Measurements from ENCODE around the gene NOL11. TPM values are rescaled to one million over a fixed set of nuclear protein-coding genes. Genes with fewer than 3 reads are reported as not detected.
A peak's percentile ranks its signal among the peaks of the same experiment; 100 is the strongest.
"Not testable (repeated sequence)": the region's sequence is repeated elsewhere in the genome, so short reads cannot be mapped to it uniquely, and the experiment has no call there.

Gene NOL11
- polyA plus RNA-seq, 6 donors from 2014 or later, result 22.6 to 34.2 (median 27.7) TPM

DNA sequence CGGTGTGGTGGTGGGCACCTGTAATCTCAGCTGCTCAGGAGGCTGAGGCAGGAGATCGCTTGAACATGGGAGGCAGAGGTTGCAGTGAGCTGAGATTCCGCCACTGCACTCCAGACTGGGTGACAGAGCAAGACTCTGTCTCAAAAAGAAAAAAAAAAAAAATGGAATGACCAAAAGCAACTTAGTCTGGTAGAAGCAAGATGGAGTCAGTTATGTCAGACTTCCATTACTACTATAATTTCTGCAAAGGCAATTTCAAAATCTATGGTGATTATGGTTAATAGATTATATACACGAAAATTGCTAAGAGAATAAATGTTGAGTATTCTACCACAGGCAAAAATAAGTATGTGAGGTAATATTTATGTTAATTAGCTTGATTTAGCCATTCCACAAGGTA is 32.3 kb downstream of the NOL11 start:
- Mint-ChIP-seq H3K27ac (no peak overlapping the region), H3K9me3 (peaks cover 0 to 9% (median 0%) of the 10 kb centered on the region in 7 donors), H3K4me1 (peaks cover 0 to 7% (median 4%) of the 10 kb centered on the region in 3 donors), H3K36me3 (peaks cover 10 to 15% of the 10 kb centered on the region in 2 donors), H3K27me3 (no peaks in the 10 kb centered on the region), H3K4me3 (no peak overlapping the region)
- DNase-seq (no peak), ATAC-seq (ENCODE audit: low read depth in 2 of 2) (no peak)

DNA sequence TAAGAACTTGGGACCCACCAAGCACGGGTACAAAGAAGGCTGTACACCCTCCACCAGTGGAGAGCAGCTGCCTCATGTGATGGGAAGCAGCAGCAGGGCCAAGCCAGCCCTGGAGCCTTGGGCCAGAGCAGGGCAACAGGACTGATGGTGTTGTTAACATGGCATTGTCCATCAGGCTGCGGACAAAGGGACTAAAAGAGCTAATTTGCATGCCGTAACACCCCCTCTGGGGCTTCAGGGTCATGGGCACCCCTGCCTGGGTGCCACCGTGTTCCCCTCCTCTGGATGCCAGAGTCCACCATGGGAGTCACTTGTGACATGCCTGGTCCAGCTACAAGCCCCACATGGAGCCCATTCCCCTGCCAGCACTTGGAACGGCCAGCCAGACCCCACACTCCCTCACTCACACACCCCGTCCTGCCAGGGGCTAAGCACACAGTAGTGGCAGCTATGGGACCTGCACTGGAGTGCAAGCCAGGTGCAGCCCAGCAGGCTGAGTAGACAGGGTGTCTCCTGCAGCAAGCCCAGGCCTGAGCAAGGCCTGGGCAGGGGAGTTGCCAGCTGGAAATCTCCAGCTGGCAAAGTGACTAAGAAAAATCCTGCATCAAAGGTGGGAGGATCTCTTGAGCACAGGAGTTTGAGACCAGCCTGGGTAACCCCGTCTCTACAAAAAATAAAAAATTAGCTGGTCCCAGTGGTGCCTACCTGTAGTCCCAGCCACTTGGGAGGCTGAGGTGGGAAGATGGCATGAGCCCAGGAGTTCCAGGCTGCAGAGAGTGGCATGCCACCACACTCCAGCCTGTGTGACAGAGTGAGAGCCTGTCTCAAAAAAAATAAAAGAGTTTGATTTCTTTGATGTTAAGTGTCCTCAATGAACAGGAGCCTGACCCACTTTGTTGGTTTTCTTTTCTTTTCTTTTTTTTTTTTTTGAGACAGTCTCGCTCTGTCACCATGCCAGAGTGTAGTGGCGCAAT is 33.7 kb downstream of the NOL11 start:
- ATAC-seq (ENCODE audit: low read depth in 2 of 2) (no peak), DNase-seq (no peak)
- no peak overlapping the region for H3K27ac Mint-ChIP-seq
- H3K4me3 Mint-ChIP-seq, result no peak overlapping the region
- H3K36me3 Mint-ChIP-seq, result peaks cover 15% of the 10 kb centered on the region in 2 donors
- peaks cover 0 to 8% (median 7%) of the 10 kb centered on the region in 3 donors for H3K4me1 Mint-ChIP-seq
- H3K27me3 Mint-ChIP-seq, result no peaks in the 10 kb centered on the region
- peaks cover 0 to 9% (median 0%) of the 10 kb centered on the region in 7 donors for H3K9me3 Mint-ChIP-seq

DNA sequence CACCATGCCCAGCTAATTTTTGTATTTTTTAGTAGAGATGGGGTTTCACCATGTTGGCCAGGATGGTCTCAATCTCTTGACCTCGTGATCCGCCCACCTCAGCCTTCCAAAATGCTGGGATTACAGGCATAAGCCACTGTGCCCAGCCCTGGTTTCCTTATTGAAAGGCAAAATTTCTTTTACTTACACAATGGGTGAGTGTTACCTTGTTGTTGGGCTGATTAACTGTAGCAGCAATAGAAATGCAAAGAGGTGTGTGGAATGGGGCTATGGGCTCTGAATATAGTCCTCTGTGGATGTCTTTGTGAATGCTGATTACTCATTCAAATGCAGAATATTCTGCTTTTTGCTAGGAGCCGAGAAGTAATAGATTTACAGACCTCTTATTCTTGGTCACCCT is 34.4 kb downstream of the NOL11 start:
- peaks cover 15 to 17% of the 10 kb centered on the region in 2 donors for H3K36me3 Mint-ChIP-seq

DNA sequence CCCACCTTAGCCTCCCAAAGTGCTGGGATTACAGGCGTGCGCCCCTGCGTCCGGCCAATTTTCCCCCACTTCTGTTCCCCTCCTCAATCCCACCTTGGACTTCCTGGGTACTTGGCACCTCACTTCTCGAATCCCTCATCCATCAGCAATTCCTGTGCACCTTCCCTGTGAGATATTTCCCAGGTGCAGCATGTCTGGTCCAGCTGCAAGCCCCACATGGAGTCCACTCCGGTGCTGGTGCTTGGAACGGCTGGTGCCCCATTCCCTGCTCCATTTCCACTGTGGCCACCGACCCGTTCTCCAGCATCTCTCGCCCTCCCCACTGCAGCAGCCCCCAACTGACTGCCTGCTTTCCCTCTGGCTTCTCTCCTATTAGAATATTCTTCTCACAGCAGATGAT is 35.3 kb downstream of the NOL11 start:
- H3K27ac Mint-ChIP-seq, result peak overlapping the region in 2 of 6 donors; percentile 40 to 86
- H3K9me3 Mint-ChIP-seq, result peaks cover 0 to 9% (median 0%) of the 10 kb centered on the region in 7 donors
- no peaks in the 10 kb centered on the region for H3K27me3 Mint-ChIP-seq
- peaks cover 0 to 4% (median 0%) of the 10 kb centered on the region in 3 donors for H3K4me1 Mint-ChIP-seq
- H3K36me3 Mint-ChIP-seq, result peaks cover 15 to 17% of the 10 kb centered on the region in 2 donors
- H3K4me3 Mint-ChIP-seq, result no peak overlapping the region
- ATAC-seq (ENCODE audit: low read depth in 2 of 2) (no peak), DNase-seq (no peak)

More for the DNA sequence above, 34.4 kb downstream of the NOL11 start:
- H3K4me3 Mint-ChIP-seq; H3K4me1 Mint-ChIP-seq; H3K27me3 Mint-ChIP-seq; ATAC-seq (ENCODE audit: low read depth in 2 of 2); H3K9me3 Mint-ChIP-seq; DNase-seq: not testable (repeated sequence)
- H3K27ac Mint-ChIP-seq, result peak overlapping the region in 1 of 6 donors; percentile 54

DNA sequence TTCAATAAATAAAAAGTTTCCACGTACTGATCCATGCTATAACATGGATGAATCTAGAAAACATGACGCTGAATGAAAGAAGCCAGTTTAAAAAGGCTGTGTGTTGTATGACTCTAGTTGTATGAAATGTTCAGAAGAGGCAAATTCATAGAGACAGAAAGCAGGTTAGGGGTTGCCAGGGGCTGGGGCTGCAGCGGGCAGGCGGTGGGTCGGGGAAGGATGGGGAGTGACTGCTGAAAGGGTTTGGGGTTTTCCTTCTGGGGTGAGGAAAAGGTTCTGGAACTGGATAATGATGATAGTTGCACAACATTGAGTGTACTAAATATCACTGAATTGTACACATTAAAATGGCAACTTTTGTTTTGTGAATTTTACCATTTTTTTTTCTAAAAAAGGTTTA is 36.3 kb downstream of the NOL11 start:
- Mint-ChIP-seq H3K4me3 (no peak overlapping the region), H3K4me1 (peaks cover 0 to 4% (median 0%) of the 10 kb centered on the region in 3 donors), H3K36me3 (peaks cover 13 to 15% of the 10 kb centered on the region in 2 donors), H3K9me3 (peaks cover 0 to 9% (median 0%) of the 10 kb centered on the region in 7 donors), H3K27me3 (no peaks in the 10 kb centered on the region), H3K27ac (peak overlapping the region in 1 of 6 donors; percentile 77)
- DNase-seq (no peak), ATAC-seq (ENCODE audit: low read depth in 2 of 2) (no peak)

DNA sequence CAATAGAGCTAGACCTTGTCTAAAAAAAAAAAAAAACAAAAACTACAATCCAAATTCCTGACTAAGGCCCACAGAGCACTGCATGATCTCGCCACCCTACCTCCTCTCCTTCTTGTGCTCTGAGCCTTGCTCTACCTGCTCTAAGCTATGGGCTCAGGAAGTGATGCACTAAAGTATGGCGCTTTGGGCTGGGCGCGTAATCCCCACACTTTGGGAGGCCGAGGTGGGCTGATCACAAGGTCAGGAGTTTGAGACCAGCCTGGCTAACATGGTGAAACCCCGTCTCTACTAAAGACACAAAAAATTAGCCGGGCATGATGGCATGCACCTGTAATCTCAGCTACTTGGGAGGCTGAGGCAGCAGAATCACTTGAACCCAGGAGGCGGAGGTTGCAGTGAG is 37.0 kb downstream of the NOL11 start:
- Mint-ChIP-seq H3K36me3 (peaks cover 13 to 15% of the 10 kb centered on the region in 2 donors), H3K27ac (peak overlapping the region in 1 of 6 donors; percentile 45)
- not testable (repeated sequence) for DNase-seq; H3K4me3 Mint-ChIP-seq; H3K27me3 Mint-ChIP-seq; H3K9me3 Mint-ChIP-seq; H3K4me1 Mint-ChIP-seq; ATAC-seq (ENCODE audit: low read depth in 2 of 2)

DNA sequence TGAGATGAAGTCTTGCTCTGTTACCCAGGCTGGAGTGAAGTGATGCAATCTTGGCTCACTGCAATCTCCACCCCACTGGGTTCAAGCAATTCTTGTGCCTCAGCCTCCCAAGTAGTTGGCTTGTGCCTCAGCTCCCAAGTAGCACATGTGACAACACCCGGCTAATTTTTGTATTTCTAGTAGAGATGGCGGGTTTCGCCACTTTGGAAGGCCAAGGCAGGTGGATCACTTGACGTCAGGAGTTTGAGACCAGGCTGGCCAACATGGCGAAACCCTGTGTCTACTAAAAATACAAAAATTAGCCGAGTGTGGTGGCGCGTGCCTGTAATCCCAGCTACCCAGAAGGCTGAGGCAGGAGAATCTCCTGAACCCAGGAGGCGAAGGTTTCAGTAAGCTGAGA is 39.0 kb downstream of the NOL11 start:
- H3K36me3 Mint-ChIP-seq; H3K27ac Mint-ChIP-seq; ATAC-seq (ENCODE audit: low read depth in 2 of 2); DNase-seq; H3K4me3 Mint-ChIP-seq; H3K27me3 Mint-ChIP-seq; H3K9me3 Mint-ChIP-seq; H3K4me1 Mint-ChIP-seq: not testable (repeated sequence)

DNA sequence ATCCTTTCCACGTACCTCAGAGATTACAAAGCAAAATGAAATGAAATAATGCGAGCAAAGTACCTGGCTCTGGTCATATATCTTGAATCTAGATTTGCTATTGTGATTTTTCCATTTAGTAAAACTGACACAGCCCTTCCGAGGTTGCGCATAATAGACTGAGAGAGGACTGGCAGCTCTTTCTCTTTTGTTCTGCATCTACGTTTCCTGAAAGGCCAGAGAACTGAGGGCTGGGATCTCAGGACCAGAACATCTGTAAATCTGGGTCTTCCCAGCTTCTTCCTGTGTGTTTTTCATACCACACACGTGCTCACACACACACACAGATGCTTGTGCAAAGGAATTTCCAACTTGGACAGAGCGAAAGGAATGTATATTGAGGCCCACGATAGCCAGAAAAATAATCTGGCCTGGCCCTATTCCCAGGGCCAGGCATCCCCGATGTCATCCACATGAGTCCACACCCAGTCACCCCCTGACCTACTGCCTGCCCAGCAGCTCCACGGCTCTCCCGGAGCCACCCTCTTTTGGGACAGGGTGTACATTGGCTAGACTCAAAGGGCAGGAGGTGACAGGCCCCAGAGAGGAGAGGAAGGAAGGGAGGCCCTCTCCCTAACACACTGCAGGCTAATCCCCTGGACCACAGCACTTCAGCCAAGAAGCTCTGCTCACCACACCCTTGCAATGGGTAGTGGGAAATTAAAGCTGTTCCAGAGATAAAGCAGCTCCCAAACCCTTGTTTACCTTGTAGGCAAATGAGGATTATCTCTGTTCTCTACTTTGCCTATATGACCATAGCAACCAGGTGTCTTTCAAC is 41.8 kb downstream of the NOL11 start:
- Mint-ChIP-seq H3K4me3 (no peak overlapping the region), H3K27ac (peak overlapping the region in 1 of 6 donors; percentile 6), H3K27me3 (no peaks in the 10 kb centered on the region), H3K9me3 (no peaks in the 10 kb centered on the region), H3K4me1 (peaks cover 0 to 4% (median 0%) of the 10 kb centered on the region in 3 donors), H3K36me3 (peaks cover 0 to 7% of the 10 kb centered on the region in 2 donors)
- DNase-seq (no peak), ATAC-seq (ENCODE audit: low read depth in 2 of 2) (no peak)

DNA sequence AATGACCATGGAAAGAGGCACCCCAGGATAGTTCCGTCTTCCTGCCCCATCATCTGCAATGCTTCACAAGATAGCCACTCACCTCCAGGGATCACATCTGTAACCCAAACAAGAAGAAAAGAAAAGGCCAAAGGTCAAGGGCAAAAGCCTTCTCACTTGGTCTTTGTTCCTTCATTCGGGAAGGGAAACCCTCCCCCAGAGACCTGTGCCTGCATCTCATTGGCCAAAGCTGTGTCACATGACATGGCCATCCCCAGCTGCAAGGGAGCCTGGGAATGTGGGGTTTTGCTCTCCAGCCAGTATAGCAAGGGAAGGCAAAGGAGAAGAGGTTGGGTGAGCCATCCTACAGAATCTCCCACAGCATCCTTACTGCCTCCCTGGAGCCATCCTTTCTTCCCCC is 47.9 kb downstream of the NOL11 start:
- no peak overlapping the region for H3K4me3 Mint-ChIP-seq
- DNase-seq (no peak), ATAC-seq (ENCODE audit: low read depth in 2 of 2) (no peak)
- peaks cover 0 to 6% (median 4%) of the 10 kb centered on the region in 3 donors for H3K4me1 Mint-ChIP-seq
- H3K9me3 Mint-ChIP-seq, result peaks cover 0 to 2% (median 0%) of the 10 kb centered on the region in 7 donors
- no peak overlapping the region for H3K27ac Mint-ChIP-seq
- H3K36me3 Mint-ChIP-seq, result no peaks in the 10 kb centered on the region
- no peaks in the 10 kb centered on the region for H3K27me3 Mint-ChIP-seq

DNA sequence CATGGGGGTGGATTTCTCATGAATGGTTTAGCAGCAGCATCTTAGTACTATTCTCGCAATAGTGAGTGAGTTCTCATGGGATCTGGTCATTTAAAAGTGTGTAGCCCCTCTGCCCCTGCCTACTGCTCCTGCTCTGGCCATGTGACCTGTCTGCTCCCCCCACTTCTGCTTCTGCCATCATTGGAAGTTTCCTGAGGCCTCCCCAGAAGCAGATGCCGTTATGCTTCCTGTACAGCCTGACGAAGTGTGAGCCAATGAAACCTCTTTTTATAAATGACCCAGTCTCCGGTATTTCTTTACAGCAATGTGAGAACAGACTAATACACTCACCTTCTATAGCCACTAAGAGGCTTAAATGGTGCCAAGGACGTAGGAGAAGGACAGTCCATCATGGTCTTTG is 51.5 kb downstream of the NOL11 start:
- no peak for DNase-seq
- peaks cover 0 to 6% (median 4%) of the 10 kb centered on the region in 3 donors for H3K4me1 Mint-ChIP-seq
- H3K4me3 Mint-ChIP-seq, result no peak overlapping the region
- H3K9me3 Mint-ChIP-seq, result peaks cover 0 to 2% (median 0%) of the 10 kb centered on the region in 7 donors
- peak overlapping the region in 1 of 6 donors; percentile 93 for H3K27ac Mint-ChIP-seq
- no peaks in the 10 kb centered on the region for H3K36me3 Mint-ChIP-seq
- no peaks in the 10 kb centered on the region for H3K27me3 Mint-ChIP-seq
- no peak for ATAC-seq (ENCODE audit: low read depth in 2 of 2)

DNA sequence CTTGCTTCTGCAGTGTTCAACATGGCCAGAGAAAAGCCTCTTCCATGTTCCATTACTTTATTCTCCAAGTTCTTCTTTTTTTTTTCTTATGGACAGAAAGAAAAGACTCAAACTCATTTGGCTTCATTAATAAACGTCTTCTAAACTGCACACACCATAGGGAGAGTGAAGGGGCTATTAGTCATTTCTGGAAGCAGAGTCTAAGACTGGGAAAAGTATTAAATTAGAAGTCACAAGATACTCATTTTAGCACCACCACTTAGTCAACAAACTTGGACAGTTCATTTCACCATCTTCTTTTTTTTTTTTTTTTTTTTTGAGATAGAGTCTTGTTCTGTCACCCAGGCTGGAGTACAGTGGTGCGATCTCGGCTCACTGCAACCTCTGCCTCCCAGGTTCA is 52.8 kb downstream of the NOL11 start:
- DNase-seq (no peak), ATAC-seq (ENCODE audit: low read depth in 2 of 2) (no peak)
- H3K36me3 Mint-ChIP-seq, result no peaks in the 10 kb centered on the region
- peak overlapping the region in 1 of 6 donors; percentile 42 for H3K27ac Mint-ChIP-seq
- no peak overlapping the region for H3K4me3 Mint-ChIP-seq
- H3K4me1 Mint-ChIP-seq, result peaks cover 0 to 6% (median 4%) of the 10 kb centered on the region in 3 donors
- H3K27me3 Mint-ChIP-seq, result no peaks in the 10 kb centered on the region
- peaks cover 0 to 2% (median 0%) of the 10 kb centered on the region in 7 donors for H3K9me3 Mint-ChIP-seq

DNA sequence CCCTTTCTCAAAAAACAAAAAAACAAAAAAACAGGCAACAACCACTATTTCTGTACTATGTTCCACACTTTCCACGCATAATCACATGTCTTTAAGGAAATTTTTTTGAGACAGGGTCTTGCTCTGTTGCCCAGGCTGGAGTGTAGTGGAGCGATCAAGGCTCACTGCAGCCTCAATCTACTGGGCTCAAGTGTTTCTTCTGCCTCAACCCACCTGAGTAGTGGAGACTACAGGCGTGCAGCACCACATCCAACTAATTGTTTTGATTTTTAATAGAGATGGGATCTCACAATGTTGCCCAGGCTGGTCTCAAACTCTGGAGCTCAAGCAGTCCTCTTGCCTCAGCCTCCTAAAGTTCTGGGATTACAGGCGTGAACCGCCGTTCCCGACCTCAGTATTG is 54.9 kb downstream of the NOL11 start:
- DNase-seq, result no peak
- H3K27me3 Mint-ChIP-seq, result no peaks in the 10 kb centered on the region
- H3K36me3 Mint-ChIP-seq, result no peaks in the 10 kb centered on the region
- H3K4me3 Mint-ChIP-seq, result no peak overlapping the region
- no peak overlapping the region for H3K27ac Mint-ChIP-seq
- peaks cover 0 to 6% (median 4%) of the 10 kb centered on the region in 3 donors for H3K4me1 Mint-ChIP-seq
- ATAC-seq (ENCODE audit: low read depth in 2 of 2), result no peak
- H3K9me3 Mint-ChIP-seq, result no peaks in the 10 kb centered on the region

DNA sequence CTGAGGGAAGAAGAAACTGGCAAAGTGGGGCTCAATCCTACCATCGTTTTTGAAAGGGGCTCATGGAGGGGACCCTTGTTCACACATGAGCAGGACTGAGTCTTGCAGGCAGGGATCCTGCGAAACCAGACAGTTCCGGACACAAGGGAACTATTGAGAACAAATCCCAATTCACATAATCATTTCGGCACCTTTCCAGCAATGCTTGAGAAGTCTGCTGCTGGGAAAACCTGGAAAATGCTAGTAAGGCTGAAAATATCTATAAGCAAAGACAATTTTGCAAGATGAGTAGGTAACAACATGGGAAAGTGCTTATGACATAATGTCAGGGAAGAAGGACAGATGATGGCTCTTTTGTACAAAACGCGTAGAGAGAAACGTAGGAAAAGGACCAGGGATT is 55.5 kb downstream of the NOL11 start:
- Mint-ChIP-seq H3K9me3 (no peaks in the 10 kb centered on the region), H3K27ac (no peak overlapping the region), H3K4me1 (peaks cover 0 to 6% (median 4%) of the 10 kb centered on the region in 3 donors), H3K36me3 (no peaks in the 10 kb centered on the region), H3K27me3 (no peaks in the 10 kb centered on the region), H3K4me3 (no peak overlapping the region)
- no peak for ATAC-seq (ENCODE audit: low read depth in 2 of 2)
- no peak for DNase-seq
